HepG2 (cell line): ENCODE results near the gene POU6F2. TPM values are rescaled to one million over a fixed set of nuclear protein-coding genes. Genes with fewer than 3 reads are reported as not detected.

Experiments used
- ATRX ChIP-seq: sonication (generic); formaldehyde crosslinking; IDR thresholded peaks from 2 replicates; pipeline ENCODE4 v1.4.0; 2020; ENCODE audit warnings: missing genetic modification reagents, borderline replicate concordance
- USF2 ChIP-seq, 2 experiments: sonication (generic) in 1 of 2; formaldehyde crosslinking in 1 of 2; IDR thresholded peaks; 2 replicates each; pipeline versions ENCODE4 v1.5.1 to v1.6.1; 2011 to 2020; ENCODE audit warnings: borderline replicate concordance in 1 of 2, low read depth in 1 of 2, low read length in 1 of 2, mild to moderate bottlenecking in 1 of 2, missing genetic modification reagents in 1 of 2, moderate library complexity in 1 of 2
- ZNF142 ChIP-seq: sonication (generic); formaldehyde crosslinking; IDR thresholded peaks from 2 replicates; pipeline ENCODE4 v1.4.0; 2020; ENCODE audit warnings: missing genetic modification reagents
- polyA plus RNA-seq, 8 experiments: library from polyadenylated mRNA; depleted of rRNA in 3 of 8; stranded (reverse) in 7 of 8; unstranded in 1 of 8; fragments of >200 nt; fragmentation: Illumina TruSeq in 4 of 8; extraction: Trizol in 4 of 8; gene quantifications; 2 replicates each; pipeline versions ENCODE4 v1.2.1 to v1.2.3, GENCODE V29; 2011 to 2016; ENCODE audit warnings: low read depth in 4 of 8, missing spikeins in 1 of 8, mixed read lengths in 1 of 8; ENCODE audit not compliant: insufficient read depth in 1 of 8
- total RNA-seq, 5 experiments: library from RNA; depleted of rRNA; stranded (reverse); fragments of >200 nt; fragmentation: Illumina TruSeq; extraction: Trizol; gene quantifications; 2 replicates each; pipeline ENCODE4 v1.2.3, GENCODE V29; 2016; ENCODE audit warnings: low read depth in 1 of 5

The POU6F2 gene
- total and polyA plus RNA-seq, 2 of the 13 experiments (the other 11 are each of a cell fraction or from before 2014, with no cell fraction given), result not detected

GRCh38 chr7:39375047-39375873, 397.6 kb downstream of the POU6F2 start (continued):
- no peak for TF ChIP-seq USF2 (IDR thresholded peaks at IDR 0.05; ENCODE audit: low read depth, low read length)
- TF ChIP-seq USF2 (CRISPR knock-in tag; IDR thresholded peaks at IDR 0.05; ENCODE audit: borderline replicate concordance), result no peak
- no peak for TF ChIP-seq ATRX (CRISPR knock-in tag)
- no peak for TF ChIP-seq ZNF142 (CRISPR knock-in tag)
- TF ChIP-seq, all 625 proteins: peak for 31
